Stimulated activated CD4-positive, alpha-beta T cell treated with anti-CD3 and anti-CD28 coated beads, Interleukin-2, amount 100 ng/mL, for 48 hours (primary cell): ENCODE measurements around the gene OSBP2.

Experiments
- DNase-seq, 2 donors: peaks; one replicate each; pipeline ENCODE4 v3.0.0-alpha.2; 2020

Gene OSBP2

DNA sequence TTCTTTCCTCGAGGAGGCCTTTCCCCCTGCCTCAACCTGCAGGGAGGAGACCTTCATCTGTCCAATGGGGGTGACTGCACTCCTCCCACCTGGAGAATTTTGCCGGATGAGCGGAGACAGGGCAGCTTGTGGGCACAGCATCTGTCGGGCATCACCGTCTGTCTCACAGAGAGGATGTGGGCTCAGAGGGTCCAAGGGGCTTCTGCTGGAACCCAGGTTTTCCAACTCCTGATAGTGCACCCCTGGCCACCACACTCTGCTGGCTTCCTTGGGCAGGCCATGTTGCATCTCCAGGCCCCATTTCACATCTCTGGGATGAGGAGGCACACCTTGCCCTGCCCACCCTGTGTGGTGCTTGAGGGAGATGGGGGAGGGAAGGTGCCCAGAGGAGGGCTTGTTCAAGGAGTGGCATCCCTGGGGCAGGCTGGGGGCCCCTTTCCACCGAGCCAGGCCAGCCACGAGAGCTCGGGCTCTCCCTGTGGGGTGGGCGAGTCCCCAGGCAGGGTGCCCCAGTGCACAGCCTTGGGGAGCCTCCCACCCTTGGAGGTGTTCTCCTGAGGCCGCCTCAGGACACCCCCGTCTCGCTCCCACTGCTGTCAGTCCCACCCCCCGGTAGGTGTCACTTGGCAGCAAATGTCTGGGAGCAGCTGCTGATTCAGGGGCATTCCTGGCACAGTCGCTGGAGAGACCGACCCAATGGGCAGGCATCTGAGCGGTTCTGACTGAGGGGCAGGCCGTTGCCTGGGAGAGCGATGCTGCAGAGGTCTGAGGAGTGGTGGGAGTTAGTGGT lies 189.7 kb downstream of the OSBP2 start:
- DNase-seq = no peak

DNA sequence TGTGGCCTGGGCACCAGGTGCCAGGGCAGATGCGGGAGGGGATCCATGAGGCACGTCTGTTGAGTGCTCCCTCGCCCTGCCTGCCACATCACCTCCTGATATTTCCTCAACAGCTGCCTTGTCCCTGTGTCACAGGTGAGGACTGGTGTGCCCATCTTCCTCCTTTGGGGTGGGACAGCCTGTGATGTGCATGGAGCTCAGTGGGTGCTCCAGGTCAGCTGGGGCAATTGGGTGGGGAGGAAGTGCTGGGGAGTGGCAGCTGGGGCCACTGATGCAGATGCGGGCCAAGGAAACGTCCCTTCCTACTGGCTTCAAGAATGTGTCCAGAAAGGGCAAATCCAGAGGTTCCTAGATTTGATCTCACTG lies 190.3 kb downstream of the OSBP2 start:
- no peak for DNase-seq

DNA sequence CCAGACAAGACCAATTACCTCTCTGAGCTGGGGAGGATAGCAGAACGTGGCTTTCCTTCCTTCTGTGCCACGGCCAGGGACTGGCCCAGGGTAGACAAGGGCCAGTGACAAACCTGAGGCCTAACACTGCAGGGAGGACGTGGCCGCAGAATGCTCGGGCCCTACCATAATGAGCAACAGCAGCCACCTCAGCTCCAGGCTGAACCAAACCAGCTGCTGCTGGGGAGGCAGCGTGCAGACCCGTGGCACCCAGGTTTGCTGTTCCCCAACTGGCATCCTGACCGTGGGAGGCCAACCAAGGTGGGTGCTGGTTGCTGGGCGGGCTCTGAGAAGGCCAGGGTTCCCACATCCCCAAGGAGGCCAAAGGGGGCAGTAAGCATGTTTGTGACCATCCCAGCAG lies 190.9 kb downstream of the OSBP2 start:
- no peak for DNase-seq

DNA sequence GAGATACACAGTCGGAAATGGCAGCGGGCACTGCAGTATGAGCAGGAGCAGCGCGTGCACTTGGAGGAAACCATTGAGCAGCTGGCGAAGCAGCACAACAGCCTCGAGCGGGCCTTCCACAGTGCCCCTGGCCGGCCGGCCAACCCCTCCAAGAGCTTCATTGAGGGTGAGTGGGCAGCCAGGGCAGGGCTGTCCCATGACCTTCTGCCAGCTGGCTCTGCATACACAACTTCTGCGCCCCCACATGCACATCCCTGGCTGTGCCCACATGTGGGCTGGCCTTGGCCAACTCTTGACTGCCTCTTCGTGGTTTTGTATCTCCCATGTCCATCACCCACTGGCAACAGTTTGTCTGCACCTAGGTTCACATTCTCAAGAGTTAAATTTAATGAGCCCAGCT lies 192.8 kb downstream of the OSBP2 start:
- no peak for DNase-seq

DNA sequence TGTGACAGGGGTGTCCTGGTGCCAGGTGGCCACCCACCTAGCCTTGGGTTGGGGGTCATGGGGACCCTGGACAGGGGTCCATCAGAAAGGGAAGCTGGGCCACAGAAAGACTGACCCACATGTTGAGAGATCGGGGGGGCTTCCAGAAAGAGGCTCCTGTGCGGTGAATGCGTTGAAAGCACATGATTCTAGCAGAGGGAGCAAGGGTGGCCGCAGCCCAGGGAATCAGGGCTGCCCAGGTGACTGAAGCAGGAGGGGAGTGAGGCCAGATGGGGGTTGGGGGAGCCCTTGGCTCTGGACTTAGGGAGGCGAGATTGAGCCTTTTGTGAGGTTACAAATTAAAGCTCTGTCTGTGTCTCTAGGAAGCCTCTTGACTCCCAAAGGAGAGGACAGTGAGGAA lies 193.2 kb downstream of the OSBP2 start:
- DNase-seq = no peak

DNA sequence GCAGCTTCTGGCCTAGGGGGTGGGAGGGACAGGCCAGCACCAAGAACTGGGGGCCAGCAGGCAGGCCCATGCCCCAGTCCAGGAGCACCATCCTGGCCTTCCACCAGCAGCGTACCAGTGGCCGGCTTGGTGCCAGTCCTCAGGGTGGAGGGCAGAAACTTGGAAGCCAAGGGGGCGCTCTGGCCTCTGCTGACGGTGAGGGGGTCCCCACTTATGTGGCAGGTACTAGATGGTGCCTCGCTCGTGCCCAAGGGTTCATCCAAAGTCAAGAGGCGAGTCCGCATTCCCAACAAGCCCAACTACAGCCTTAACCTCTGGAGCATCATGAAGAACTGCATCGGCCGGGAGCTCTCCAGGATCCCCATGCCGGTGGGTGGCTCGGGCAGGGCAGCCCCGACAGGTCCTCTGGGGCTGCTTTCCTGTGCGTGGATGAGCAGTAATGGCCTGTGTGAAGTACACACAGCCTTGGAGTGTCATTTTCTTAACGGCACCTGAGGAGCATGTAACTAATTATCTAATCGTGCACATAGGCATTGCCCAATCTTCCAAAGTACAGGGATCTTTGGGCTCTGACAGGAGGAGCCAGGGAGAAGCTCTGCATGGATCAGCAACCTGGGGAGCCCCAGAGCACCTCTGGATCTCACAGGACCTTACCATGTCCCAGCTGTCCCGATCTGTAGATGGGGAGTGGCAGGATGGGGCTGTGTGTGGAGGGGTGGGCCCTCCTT lies 194.8 kb downstream of the OSBP2 start:
- no peak for DNase-seq

DNA sequence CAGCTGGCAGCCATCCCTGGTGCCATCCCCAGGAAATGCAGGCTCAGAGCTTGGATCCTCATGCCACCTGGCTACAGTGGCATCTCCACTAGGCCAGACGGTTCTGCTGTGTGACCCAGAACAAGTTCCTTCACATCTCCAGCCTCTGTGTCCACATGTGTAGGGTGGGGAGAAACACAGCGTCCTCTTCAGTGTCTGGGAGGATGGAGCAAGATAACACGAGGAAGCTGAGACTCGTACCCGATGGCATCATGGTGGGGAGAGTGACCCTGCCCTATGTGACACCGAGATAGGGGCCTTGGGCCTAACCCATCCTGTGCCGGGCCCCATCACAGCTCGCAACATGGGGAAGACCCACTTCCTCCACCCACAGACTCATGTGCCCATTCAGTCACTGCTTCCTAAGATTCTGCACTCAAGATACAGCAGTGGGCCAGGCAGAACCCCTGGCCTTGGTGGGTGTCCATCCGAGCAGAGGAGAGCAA lies 195.4 kb downstream of the OSBP2 start:
- no peak for DNase-seq

DNA sequence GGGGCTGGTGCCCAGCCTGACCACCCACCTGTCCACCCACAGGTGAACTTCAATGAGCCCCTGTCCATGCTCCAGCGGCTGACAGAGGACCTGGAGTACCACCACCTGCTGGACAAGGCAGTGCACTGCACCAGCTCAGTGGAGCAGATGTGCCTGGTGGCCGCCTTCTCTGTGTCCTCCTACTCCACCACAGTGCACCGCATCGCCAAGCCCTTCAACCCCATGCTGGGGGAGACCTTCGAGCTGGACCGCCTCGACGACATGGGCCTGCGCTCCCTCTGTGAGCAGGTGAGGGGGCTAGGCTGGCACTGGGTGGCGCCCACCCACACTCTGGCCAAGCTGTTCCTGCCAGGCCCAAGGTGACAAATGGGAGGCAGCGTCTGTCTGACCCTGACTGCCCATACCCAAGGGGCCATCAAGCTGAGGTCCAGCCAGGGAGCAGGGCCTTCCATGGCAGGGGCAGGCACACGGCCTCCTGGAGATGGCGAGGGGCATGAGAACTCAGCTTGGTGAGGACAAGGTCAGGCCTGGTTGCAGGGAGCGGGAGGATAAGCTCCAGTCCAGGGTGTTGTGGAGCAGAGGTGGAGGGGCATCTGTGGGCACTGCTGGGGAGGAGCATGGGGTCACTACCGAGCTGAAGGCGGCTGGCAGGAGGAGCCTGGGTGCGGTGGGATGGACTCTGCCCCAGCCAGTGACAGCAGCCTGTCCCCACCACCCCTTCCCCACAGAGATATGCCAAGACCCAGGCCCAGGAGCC lies 196.2 kb downstream of the OSBP2 start:
- peak; percentile 19 to 39 for DNase-seq

DNA sequence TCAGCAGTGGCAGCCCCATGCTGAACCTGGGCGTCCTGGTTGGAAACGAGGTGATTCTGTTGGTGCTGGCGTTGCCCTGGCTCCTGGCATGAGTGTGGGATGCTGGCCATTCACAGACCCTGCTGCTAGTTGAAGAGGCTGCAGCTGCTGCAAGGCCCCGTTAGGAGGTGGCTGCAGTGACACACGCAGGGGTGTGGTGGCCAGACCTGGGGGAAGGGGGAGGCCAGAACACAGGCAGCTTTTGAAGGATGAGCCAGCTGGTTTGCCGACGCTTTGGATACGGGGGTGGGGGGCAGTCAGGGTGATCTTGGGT lies 196.7 kb downstream of the OSBP2 start:
- no peak for DNase-seq

DNA sequence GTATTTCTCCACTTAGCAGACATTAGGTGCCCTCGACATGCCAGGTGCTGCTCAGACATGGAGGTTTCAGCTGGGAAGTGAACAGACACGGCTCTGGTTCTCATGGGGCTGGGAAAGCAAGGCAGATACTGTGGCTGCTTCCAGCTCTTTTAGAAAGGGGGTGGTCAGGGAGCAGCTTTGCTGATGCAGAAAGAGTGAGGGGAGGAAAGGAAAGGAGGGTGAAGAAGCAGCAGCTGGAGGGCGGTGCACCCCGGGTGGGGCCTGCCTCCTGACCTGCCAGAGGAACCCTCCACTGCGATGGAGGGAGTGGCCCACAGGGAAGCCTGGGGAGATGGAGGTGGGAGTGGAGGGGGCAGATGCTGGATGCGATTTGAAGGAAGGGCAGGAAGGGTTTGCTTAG lies 197.1 kb downstream of the OSBP2 start:
- DNase-seq = no peak

DNA sequence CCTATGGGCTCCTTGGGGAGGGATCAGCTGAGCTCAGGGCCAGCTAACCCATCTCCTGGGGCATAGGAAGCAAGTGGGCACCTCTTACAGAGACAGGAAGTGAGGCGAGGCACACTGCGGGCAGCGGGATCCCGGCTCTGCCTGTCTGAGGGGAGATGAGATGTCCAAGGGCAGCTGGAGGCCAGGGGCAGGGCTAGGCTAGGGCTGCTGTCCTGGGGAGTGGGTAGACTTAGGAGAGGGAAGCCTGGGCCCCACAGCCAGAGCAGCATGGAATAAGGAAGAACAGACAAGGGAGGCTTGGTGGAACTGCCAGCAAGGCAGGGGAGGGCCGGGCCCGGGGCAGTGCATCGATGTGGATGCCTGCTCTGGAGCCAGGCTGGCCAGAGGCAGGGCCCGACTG lies 197.6 kb downstream of the OSBP2 start:
- no peak for DNase-seq

DNA sequence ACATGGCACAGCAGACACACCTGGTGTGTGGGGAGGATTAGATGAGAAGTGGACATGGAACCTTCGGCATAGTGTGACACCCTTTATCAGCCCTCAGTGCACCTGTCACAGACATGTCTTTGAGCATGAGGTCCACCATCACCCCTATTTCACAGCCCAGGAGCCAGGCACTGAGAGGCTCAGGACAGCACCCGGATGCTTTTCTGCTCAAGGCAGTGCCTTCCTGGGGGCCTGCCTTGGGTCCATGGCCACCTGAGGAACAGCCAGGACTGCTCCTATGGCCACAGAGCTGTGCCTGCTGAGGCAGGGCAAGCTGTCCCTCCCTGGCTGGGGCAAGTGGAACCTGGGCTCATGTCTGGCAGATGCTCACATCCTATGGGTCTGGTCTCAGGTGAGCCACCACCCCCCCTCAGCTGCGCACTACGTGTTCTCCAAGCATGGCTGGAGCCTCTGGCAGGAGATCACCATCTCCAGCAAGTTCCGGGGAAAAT lies 198.1 kb downstream of the OSBP2 start:
- DNase-seq = no peak

DNA sequence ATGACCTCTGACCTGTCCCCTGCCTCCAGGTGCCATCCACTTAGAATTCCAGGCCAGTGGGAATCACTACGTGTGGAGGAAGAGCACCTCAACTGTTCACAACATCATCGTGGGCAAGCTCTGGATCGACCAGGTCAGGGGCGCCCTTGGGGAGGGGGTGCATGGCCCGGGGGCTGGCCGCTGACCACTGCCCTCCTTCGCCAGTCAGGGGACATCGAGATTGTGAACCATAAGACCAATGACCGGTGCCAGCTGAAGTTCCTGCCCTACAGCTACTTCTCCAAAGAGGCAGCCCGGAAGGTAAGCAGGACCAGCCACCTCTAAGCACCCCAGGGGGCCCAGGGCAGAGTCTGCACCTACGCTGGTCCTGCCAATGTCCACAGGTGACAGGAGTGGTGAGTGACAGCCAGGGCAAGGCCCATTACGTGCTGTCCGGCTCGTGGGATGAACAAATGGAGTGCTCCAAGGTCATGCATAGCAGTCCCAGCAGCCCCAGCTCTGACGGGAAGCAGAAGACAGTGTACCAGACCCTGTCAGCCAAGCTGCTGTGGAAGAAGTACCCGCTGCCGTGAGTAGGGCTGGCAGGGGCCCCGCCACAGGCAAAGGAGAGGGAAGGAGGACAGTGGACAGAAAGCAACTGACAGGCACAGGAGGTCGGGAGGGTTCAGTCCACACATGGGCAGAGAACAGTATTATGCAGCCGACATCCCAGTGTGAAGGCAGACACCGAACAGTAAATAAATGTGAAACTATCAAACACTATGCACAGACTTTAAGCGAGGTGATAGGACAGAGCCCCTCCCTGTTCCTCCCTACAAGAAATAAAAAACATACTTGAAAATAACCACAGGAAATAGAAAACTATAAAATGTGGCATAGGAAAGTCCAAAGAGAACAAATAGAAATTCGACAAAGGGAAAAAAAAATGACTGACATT lies 199.0 kb downstream of the OSBP2 start:
- DNase-seq = no peak

DNA sequence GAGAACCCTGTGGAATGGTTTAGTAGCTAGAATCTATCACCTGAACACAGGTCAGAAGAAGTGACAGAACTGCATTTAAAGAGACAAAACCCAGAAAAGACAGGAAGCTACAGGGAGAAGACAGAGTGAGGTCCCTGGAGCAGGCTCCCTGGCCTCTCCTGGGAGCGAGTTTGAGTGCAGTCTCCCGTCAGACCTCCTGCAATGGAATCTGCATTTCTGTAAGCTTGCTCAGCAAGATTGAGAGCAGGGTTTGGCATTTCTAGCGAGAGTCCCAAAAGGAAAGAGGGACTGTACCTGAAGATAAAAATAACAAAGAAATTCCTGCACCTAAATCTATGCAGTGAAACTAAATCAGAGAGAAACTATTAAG lies 199.7 kb downstream of the OSBP2 start:
- no peak for DNase-seq

DNA sequence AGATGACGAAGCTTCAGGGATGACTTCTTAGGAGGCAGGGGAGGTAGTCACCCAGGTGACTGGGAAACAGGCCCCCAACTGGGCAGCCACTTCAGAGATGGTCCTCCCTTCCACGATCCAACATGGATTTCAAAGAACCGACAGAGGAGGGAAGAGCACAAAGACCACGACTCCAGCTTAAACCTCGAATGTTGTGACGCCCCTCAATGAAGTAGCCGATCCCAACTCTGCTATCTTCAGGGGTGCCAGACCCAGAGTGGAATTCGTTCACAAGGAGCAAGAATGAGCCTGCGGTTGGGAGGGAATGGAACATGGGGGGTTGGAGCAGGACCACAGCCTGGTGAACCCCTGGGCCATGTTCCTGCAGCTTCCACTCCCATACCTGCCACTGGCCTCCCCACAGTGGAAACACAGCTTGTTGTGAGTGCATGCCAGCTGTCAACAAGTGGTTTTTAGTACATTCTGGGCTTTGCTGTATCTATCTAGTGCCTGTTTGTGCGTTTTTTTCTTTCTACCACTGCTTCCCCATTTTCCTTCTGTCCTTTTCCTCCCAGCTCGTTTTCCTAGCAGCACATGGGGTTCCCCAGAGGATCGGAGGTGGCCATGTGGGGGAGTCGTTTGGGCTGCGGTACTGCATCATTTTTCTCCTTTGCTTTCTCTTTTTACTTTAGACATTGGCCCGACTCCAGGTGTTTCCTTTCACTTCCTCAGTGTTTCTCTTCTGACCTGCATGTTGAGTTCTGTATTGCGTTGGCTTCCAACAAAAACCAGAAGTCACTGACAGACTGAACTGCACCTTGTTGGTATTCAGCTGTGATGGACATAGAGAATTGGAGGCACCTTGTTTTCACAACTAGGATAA lies 208.1 kb downstream of the OSBP2 start:
- no peak for DNase-seq

DNA sequence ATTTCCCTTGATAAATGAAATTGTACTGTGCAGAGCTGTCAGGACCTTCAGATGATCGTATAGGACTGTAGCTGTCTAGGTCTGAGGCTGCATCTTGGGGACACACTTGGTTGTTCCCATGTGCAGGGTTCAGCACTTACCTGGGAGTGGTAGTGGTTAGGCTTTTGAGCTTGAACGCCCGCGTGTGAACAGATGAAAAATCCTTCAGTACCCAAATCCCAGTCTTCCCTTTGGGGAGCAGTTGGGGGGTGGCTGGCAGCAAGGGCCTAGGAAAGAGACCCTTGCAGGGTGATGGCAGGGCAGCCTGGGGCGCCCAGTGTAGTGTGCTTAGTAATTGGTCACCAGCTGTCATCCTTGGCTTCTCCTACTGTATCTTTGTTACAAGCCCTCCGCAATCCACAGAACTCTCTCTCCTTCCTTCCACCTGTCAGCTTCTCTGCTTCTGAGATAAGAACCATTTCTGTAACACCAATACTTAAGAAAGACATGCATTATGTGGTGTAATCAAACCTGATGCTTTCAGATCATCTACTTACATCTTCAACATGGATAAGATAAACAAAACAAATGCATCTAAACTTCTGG lies 209.3 kb downstream of the OSBP2 start:
- no peak for DNase-seq

DNA sequence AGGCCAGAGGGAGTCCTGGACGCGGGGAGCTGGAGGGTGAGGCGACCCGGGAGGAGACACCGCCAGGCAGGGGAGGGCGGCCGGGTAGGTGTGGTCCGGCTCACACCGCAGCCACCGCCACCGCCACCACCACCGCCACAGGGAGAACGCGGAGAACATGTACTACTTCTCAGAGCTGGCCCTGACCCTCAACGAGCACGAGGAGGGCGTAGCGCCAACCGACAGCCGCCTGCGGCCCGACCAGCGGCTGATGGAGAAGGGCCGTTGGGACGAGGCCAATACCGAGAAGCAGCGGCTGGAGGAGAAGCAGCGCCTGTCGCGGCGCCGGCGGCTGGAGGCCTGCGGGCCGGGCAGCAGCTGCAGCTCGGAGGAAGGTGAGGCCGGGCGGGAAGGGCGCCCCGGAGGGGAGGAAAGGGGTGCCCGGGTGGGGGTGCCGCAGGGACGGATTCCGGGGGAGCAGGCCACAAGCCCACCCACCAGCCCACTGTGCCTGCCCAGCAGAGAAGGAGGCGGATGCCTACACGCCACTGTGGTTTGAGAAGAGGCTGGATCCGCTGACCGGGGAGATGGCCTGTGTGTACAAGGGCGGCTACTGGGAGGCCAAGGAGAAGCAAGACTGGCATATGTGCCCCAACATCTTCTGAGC lies 211.1 kb downstream of the OSBP2 start:
- DNase-seq = no peak

DNA sequence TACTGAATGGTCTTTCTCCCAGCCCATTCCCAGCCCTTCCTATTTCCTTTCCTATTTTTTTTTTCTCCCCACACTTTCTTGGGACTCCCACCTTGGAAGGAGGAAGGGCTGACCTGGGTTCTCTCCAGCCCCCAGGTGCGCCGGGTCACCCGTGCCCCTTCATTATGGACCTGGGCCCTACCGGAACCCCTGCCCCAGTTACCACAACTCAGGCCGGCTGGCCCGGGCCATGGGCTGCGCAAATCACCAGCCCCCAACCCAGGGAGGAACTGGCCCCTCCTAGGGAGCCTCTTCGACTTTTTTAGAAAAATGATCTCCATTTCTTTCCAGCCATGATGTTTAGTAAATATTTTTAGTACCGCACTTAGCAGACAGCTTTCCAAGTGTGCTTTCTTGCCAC lies 211.7 kb downstream of the OSBP2 start:
- no peak for DNase-seq

DNA sequence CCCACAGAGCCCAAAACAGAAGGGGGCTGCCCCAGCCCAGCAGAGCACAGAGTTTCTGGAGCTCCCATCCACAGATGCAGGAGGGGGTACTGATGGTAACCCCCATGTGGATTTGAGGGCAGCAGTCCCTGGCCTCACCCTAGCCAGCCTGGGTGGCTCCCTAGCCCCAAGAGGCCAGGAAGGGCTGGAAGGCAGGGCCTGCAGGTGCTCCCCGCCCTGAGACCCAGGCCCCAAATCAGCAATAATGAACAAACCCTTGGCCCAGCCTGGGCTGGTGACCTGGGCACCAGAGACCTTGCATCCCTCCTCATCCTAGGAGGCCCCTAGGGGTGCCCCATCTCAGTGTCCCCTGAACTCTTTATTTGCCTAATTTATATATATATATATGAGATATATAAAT lies 212.3 kb downstream of the OSBP2 start:
- DNase-seq = no peak

DNA sequence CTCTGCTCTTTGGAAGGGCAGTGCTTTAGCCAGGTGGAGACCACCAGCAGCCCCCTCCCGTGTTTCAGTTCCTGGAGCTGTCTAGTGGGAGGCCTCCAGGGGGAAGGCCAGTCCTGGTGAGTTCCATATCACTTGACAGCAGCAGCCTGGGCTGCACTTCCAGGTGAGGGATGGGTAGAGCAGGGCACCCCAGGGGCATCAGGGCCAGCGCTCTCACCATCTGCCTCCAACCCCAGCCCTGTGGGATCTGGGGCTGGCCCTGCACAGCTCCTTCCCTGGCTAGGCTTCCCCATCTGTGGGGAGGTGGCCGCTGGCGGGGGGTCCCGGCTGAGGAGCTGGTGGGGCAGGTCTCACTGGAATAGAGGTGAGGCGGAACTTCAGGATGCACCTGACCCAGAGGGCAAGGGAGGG lies 213.4 kb downstream of the OSBP2 start:
- DNase-seq = no peak

DNA sequence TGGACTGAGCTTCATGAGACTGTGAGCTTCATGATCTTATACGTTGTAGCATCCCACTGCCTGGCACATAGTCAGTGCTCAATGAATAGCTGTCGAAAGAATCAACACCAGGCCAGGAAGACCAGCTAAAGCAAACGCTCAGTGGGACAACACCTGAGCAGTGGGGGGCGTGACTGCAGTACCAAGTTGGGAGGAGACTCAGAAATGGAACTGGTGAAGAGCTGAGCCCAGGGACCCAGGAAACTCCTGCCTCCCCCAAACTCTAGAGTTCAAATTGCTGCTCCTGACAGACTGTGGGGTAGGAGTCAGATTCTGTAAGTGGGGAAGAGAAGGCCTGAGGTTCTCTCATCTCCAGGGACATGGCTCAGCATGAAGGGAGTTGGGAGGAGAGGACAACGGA lies 214.6 kb downstream of the OSBP2 start:
- DNase-seq = no peak
